Stimulated activated CD8-positive, alpha-beta memory T cell treated with anti-CD3 and anti-CD28 coated beads, Interleukin-4, amount 100 ng/mL, for 4 hours (primary cell): Measurements from ENCODE around the gene RPUSD1.
"Not testable (repeated sequence)": the region's sequence is repeated elsewhere in the genome, so short reads cannot be mapped to it uniquely, and the experiment has no call there.

Source experiments
- DNase-seq, 2 donors: peaks; one replicate each; pipeline ENCODE4 v3.0.0-alpha.2; 2020; ENCODE audit warnings: low read depth in 2 of 2, low spot score in 1 of 2

RPUSD1 gene

GRCh38 chr16:787978-788398 lies at the start of gene RPUSD1:
TSS of gene RPUSD1 (minus strand) at chr16:788381. CDS start at chr16:787737, 644 bp downstream.
- no peak for DNase-seq

GRCh38 chr16:836822-837221 lies 48.6 kb upstream of the RPUSD1 start:
- not testable (repeated sequence) for DNase-seq

GRCh38 chr16:836221-836620 lies 48.0 kb upstream of the RPUSD1 start:
- DNase-seq: no peak

- DNase-seq: no peak
These were observed 47.2 kb upstream of the RPUSD1 start for GRCh38 chr16:835373-835772.

GRCh38 chr16:833411-833810 lies 45.2 kb upstream of the RPUSD1 start:
- no peak for DNase-seq

GRCh38 chr16:832652-833336 lies 44.6 kb upstream of the RPUSD1 start:
- no peak for DNase-seq

- no peak for DNase-seq
These were observed 43.6 kb upstream of the RPUSD1 start for GRCh38 chr16:831571-832413.

GRCh38 chr16:830871-831570 lies 42.8 kb upstream of the RPUSD1 start:
- no peak for DNase-seq

GRCh38 chr16:830107-830870 lies 42.1 kb upstream of the RPUSD1 start:
- no peak for DNase-seq

- no peak for DNase-seq
These were observed 40.7 kb upstream of the RPUSD1 start for GRCh38 chr16:828891-829290.

GRCh38 chr16:827513-827912 lies 39.3 kb upstream of the RPUSD1 start:
- DNase-seq: no peak

GRCh38 chr16:825341-826061 lies 37.3 kb upstream of the RPUSD1 start:
- DNase-seq: no peak

GRCh38 chr16:824601-825000 lies 36.4 kb upstream of the RPUSD1 start:
- no peak for DNase-seq

GRCh38 chr16:824194-824593 lies 36.0 kb upstream of the RPUSD1 start:
- no peak for DNase-seq

GRCh38 chr16:822909-823297 lies 34.7 kb upstream of the RPUSD1 start:
- DNase-seq: no peak

- DNase-seq: no peak
These were observed 34.2 kb upstream of the RPUSD1 start for GRCh38 chr16:822174-822908.

GRCh38 chr16:821751-822150 lies 33.6 kb upstream of the RPUSD1 start:
- DNase-seq: no peak

- no peak for DNase-seq
These were observed 32.6 kb upstream of the RPUSD1 start for GRCh38 chr16:820748-821147.

GRCh38 chr16:820044-820408 lies 31.8 kb upstream of the RPUSD1 start:
- DNase-seq: not testable (repeated sequence)
